GM12892 (cell line): Measurements from ENCODE around the gene BMP8B.
"Not testable (repeated sequence)": the region's sequence is repeated elsewhere in the genome, so short reads cannot be mapped to it uniquely, and the experiment has no call there.

ENCODE experiments used
- POLR2A ChIP-seq: IDR thresholded peaks from 2 replicates; pipeline ENCODE4 v1.6.1; 2011; ENCODE audit warnings: low read depth, low read length, control low read depth
- POLR2AphosphoS5 ChIP-seq: IDR thresholded peaks from 2 replicates; pipeline ENCODE4 v1.6.1; 2011; ENCODE audit warnings: low read depth, low read length, control low read depth
- TAF1 ChIP-seq: IDR thresholded peaks from 2 replicates; pipeline ENCODE4 v1.6.1; 2011; ENCODE audit warnings: low read depth, mild to moderate bottlenecking, control low read depth, low read length, borderline replicate concordance

DNA sequence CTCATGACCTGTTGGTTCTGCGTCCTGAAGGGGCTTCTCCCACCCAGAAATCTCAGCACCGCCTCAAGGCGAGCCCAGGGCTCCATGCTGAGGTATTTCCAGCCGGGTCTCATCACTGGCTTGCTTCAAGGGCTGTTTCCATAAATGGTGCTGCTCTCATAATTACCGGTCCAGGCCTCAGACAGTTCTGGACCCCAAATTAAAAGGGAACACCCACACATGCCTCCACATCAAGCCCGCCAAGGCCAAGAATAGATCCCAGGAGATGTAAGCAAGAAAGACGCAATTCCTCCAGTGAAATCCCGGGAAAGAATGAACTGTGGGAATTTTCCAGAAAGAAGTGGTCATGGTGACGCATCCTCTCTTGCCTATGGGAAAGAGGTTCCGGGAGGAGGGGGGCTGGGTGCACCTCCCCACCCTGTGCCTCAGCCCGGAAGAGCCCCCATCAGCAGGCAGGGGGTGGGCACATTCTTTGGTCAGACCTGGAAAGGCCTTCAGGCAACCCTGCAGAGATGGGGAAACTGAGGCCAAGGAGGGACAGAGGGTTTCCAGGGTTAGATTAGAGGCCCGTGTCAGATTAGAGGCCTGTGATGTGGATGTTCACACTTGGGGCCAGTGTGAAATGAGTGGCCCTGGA, 10.1 kb downstream of the BMP8B start:
- TF ChIP-seq POLR2AphosphoS5, POLR2A, TAF1: not testable (repeated sequence)
